Sigmoid colon (tissue), 4 donors: ENCODE results near the gene FLG.

Experiments used
- EP300 ChIP-seq, 4 donors: sonication (generic); formaldehyde crosslinking; IDR thresholded peaks; one replicate each; pipeline ENCODE4 v1.6.1; 2017; ENCODE audit warnings: antibody characterized with exemption in 4 of 4
- POLR2A ChIP-seq, 2 donors: fragments of 450-650 bp; IDR thresholded peaks; one replicate each; pipeline ENCODE4 v1.6.1; 2016; ENCODE audit warnings: antibody characterized with exemption in 2 of 2, mild to moderate bottlenecking in 2 of 2, moderate library complexity in 2 of 2
- POLR2AphosphoS5 ChIP-seq, 4 donors: sonication (generic); formaldehyde crosslinking; IDR thresholded peaks; one replicate each; pipeline ENCODE4 v1.6.1; 2017; ENCODE audit warnings: antibody characterized with exemption in 4 of 4
- TF ChIP-seq, protein P1 (sequence below), 4 experiments: fragments of 450-650 bp in 3 of 4; fragments of 200-600 bp in 1 of 4; IDR thresholded peaks; one replicate each; pipeline ENCODE4 v1.5.1; 2016 to 2019; ENCODE audit warnings: antibody characterized with exemption in 4 of 4, mild to moderate bottlenecking in 3 of 4, moderate library complexity in 2 of 4

DNA sequence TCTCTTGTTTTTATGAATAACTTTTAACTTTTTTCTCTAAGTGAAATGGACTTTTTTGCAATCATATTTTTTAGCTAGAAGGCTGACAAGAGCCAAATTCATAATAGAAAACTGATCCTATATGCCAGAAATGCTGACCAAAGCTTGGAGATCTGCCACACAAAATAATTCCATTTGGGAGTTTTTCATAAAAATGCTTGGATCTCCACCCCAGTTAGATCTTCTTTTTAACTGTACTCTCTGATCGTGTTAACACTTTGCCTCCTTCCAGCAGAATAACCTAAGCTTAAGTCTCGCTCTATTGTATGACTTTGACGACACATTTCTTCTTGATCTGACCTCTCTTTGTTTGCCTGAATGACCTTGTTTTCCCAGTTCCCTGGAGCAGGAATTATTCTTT, 18.0 kb upstream of the FLG start:
- TF ChIP-seq, protein P1, sequence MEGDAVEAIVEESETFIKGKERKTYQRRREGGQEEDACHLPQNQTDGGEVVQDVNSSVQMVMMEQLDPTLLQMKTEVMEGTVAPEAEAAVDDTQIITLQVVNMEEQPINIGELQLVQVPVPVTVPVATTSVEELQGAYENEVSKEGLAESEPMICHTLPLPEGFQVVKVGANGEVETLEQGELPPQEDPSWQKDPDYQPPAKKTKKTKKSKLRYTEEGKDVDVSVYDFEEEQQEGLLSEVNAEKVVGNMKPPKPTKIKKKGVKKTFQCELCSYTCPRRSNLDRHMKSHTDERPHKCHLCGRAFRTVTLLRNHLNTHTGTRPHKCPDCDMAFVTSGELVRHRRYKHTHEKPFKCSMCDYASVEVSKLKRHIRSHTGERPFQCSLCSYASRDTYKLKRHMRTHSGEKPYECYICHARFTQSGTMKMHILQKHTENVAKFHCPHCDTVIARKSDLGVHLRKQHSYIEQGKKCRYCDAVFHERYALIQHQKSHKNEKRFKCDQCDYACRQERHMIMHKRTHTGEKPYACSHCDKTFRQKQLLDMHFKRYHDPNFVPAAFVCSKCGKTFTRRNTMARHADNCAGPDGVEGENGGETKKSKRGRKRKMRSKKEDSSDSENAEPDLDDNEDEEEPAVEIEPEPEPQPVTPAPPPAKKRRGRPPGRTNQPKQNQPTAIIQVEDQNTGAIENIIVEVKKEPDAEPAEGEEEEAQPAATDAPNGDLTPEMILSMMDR (IDR thresholded peaks at IDR 0.05) = no peak
- TF ChIP-seq POLR2A (IDR thresholded peaks at IDR 0.05) (no peak), EP300 (IDR thresholded peaks at IDR 0.05) (no peak), POLR2AphosphoS5 (IDR thresholded peaks at IDR 0.05) (no peak)
